Measurements from ENCODE around the gene ERGIC3. TPM values are rescaled to one million over a fixed set of nuclear protein-coding genes. Genes with fewer than 3 reads are reported as not detected.

Gene ERGIC3
- total RNA-seq, 5 donors from 2014 or later (not counting 1 experiment from before 2014, with no cell fraction given), result 135 to 180 (median 166) TPM

GRCh38 chr20:35555951-35556645, 14.2 kb downstream of the ERGIC3 start:
- peaks cover 30% of the 10 kb centered on the region for H3K36me3 Mint-ChIP-seq
- no peak overlapping the region for H3K4me3 Mint-ChIP-seq
- H3K9me3 Mint-ChIP-seq, result no peaks in the 10 kb centered on the region
- Histone ChIP-seq H3K9me3 (no peaks in the 10 kb centered on the region), H3K4me1 (ENCODE audit: control insufficient read depth in 1 of 2, extremely low read depth in 1 of 2, insufficient read depth in 2 of 2, low read length in 2 of 2) (no peaks in the 10 kb centered on the region), H3K27me3 (replicated peaks in 1 of 2; ENCODE audit: control insufficient read depth in 2 of 2, extremely low read depth in 1 of 2, insufficient read depth in 2 of 2, low read length in 1 of 2) (no peaks in the 10 kb centered on the region), H3K27ac (ENCODE audit: low read length) (no peak overlapping the region), H3K36me3 (ENCODE audit: control insufficient read depth in 2 of 2, extremely low read depth in 1 of 2, insufficient read depth in 1 of 2, low read length in 1 of 2) (peaks cover 17 to 47% of the 10 kb centered on the region in 2 donors), H3K4me3 (ENCODE audit: control insufficient read depth in 1 of 2, extremely low read depth in 1 of 2, low read length in 1 of 2) (no peak overlapping the region)
- H3K27me3 Mint-ChIP-seq, result no peaks in the 10 kb centered on the region
- ChIA-PET POLR2A (no interaction called here), CTCF (no interaction called here)
- no peak overlapping the region for H3K27ac Mint-ChIP-seq
- ATAC-seq (replicated peaks in 1 of 4) (no peak), DNase-seq (no peak)
- no peaks in the 10 kb centered on the region for H3K4me1 Mint-ChIP-seq
- 97% methylated on average over 13 of the region's 21 CpGs for WGBS (ENCODE audit: insufficient coverage)

DNA sequence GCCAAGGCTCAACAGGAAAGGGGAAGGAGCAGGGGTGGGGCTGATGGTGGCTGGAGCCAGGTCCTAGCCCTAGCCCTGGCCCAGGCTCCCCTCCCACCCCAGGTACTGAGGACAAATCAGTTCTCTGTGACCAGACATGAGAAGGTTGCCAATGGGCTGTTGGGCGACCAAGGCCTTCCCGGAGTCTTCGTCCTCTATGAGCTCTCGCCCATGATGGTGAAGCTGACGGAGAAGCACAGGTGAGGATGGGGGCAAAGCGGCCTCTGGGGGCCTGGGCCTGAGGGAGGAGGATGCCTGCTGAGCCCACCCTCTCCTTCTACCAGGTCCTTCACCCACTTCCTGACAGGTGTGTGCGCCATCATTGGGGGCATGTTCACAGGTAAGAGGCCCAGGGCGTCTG, 15.0 kb downstream of the ERGIC3 start:
- H3K4me1 Mint-ChIP-seq, result no peaks in the 10 kb centered on the region
- H3K9me3 Mint-ChIP-seq, result no peaks in the 10 kb centered on the region

DNA sequence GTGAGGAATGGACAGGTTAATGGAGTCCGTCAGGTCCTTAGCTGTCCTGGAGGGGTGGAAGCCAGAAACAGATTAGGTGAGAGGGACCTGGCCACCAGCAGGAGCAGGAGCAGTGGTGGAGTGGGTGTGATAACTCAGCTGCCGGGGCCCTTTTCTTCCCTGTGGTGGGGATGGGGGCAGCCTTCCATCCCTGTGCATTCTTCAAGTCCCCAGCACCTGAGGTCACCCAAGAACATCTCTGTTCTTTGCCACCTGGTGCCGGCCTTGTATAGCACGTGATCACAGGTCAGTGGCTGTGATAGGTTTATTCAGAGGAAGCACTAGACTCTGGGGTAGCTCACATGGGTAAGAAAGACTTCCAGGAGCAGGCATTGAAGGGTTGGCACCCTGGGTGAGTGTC, 16.6 kb downstream of the ERGIC3 start:
- 80% methylated on average over 2 of the region's 4 CpGs for WGBS (ENCODE audit: insufficient coverage)
- ChIA-PET POLR2A (no interaction called here), CTCF (no interaction called here)
- Mint-ChIP-seq H3K9me3 (no peaks in the 10 kb centered on the region), H3K4me1 (no peaks in the 10 kb centered on the region), H3K4me3 (no peak overlapping the region), H3K36me3 (peaks cover 30% of the 10 kb centered on the region), H3K27me3 (no peaks in the 10 kb centered on the region), H3K27ac (no peak overlapping the region)
- no peak overlapping the region for H3K4me3 ChIP-seq (ENCODE audit: control insufficient read depth in 1 of 2, extremely low read depth in 1 of 2, low read length in 1 of 2)
- H3K4me1 ChIP-seq (ENCODE audit: control insufficient read depth in 1 of 2, extremely low read depth in 1 of 2, insufficient read depth in 2 of 2, low read length in 2 of 2), result no peaks in the 10 kb centered on the region
- DNase-seq, result no peak
- no peaks in the 10 kb centered on the region for H3K9me3 ChIP-seq
- no peak overlapping the region for H3K27ac ChIP-seq (ENCODE audit: low read length)
- peaks cover 15 to 29% of the 10 kb centered on the region in 2 donors for H3K36me3 ChIP-seq (ENCODE audit: control insufficient read depth in 2 of 2, extremely low read depth in 1 of 2, insufficient read depth in 1 of 2, low read length in 1 of 2)
- ATAC-seq (replicated peaks in 1 of 4), result no peak
- peaks cover 0 to 3% of the 10 kb centered on the region in 2 experiments for H3K27me3 ChIP-seq (replicated peaks in 1 of 2; ENCODE audit: control insufficient read depth in 2 of 2, extremely low read depth in 1 of 2, insufficient read depth in 2 of 2, low read length in 1 of 2)

More for the DNA sequence above, 15.0 kb downstream of the ERGIC3 start:
- WGBS (ENCODE audit: insufficient coverage), result 93% methylated on average over 3 of the region's 8 CpGs
- ChIA-PET CTCF (no interaction called here), POLR2A (interaction anchor here in 1 of 2 donors (0.6 kb wide), 1 partner anchor 694 kb away, joined by 5 read pairs; no protein-coding TSS in a partner anchor)
- Histone ChIP-seq H3K4me1 (ENCODE audit: control insufficient read depth in 1 of 2, extremely low read depth in 1 of 2, insufficient read depth in 2 of 2, low read length in 2 of 2) (no peaks in the 10 kb centered on the region), H3K27ac (ENCODE audit: low read length) (no peak overlapping the region), H3K27me3 (replicated peaks in 1 of 2; ENCODE audit: control insufficient read depth in 2 of 2, extremely low read depth in 1 of 2, insufficient read depth in 2 of 2, low read length in 1 of 2) (no peaks in the 10 kb centered on the region), H3K36me3 (ENCODE audit: control insufficient read depth in 2 of 2, extremely low read depth in 1 of 2, insufficient read depth in 1 of 2, low read length in 1 of 2) (peaks cover 17 to 39% of the 10 kb centered on the region in 2 donors), H3K9me3 (no peaks in the 10 kb centered on the region), H3K4me3 (ENCODE audit: control insufficient read depth in 1 of 2, extremely low read depth in 1 of 2, low read length in 1 of 2) (no peak overlapping the region)
- Mint-ChIP-seq H3K36me3 (peaks cover 30% of the 10 kb centered on the region), H3K27me3 (no peaks in the 10 kb centered on the region), H3K4me3 (no peak overlapping the region), H3K27ac (no peak overlapping the region)
- no peak for DNase-seq
- no peak for ATAC-seq (replicated peaks in 1 of 4)

GRCh38 chr20:35559042-35559693, 17.3 kb downstream of the ERGIC3 start:
- Mint-ChIP-seq H3K4me1 (no peaks in the 10 kb centered on the region), H3K27ac (no peak overlapping the region), H3K36me3 (peaks cover 29% of the 10 kb centered on the region), H3K27me3 (peaks cover 0 to 2% of the 10 kb centered on the region in 2 donors), H3K4me3 (no peak overlapping the region), H3K9me3 (no peaks in the 10 kb centered on the region)
- H3K4me3 ChIP-seq (ENCODE audit: control insufficient read depth in 1 of 2, extremely low read depth in 1 of 2, low read length in 1 of 2), result no peak overlapping the region
- ChIA-PET CTCF (no interaction called here), POLR2A (no interaction called here)
- ATAC-seq (replicated peaks in 1 of 4) (no peak), DNase-seq (no peak)
- H3K27ac ChIP-seq (ENCODE audit: low read length), result no peak overlapping the region
- no peaks in the 10 kb centered on the region for H3K9me3 ChIP-seq
- no peaks in the 10 kb centered on the region for H3K4me1 ChIP-seq (ENCODE audit: control insufficient read depth in 1 of 2, extremely low read depth in 1 of 2, insufficient read depth in 2 of 2, low read length in 2 of 2)
- peaks cover 10 to 24% of the 10 kb centered on the region in 2 donors for H3K36me3 ChIP-seq (ENCODE audit: control insufficient read depth in 2 of 2, extremely low read depth in 1 of 2, insufficient read depth in 1 of 2, low read length in 1 of 2)
- WGBS (ENCODE audit: insufficient coverage), result 94% methylated on average over 18 of the region's 24 CpGs
- H3K27me3 ChIP-seq (replicated peaks in 1 of 2; ENCODE audit: control insufficient read depth in 2 of 2, extremely low read depth in 1 of 2, insufficient read depth in 2 of 2, low read length in 1 of 2), result peaks cover 0 to 3% of the 10 kb centered on the region in 2 experiments

DNA sequence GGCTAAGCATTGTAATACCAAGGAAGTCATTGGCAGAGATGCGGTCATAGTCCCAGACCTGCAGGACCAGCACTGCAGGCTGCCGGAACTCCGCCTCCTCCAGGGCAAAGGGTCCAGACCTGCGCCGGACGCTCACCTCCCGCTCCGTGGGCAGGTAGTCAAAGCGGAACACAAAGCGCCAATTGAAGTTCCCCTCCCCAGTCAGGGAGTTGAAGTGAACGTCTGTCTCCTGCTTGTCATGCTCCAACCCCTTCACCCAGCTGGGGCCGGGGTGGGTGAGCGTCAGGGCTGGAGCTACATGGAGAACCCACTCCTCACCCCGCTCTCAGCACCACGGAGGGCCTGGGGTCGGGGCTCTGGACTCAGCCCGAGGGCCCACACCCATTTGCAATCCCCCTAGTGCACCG, 18.2 kb downstream of the ERGIC3 start:
- H3K27me3 Mint-ChIP-seq, result peaks cover 0 to 2% of the 10 kb centered on the region in 2 donors
- WGBS (ENCODE audit: insufficient coverage), result 85% methylated on average over 10 of the region's 18 CpGs
- POLR2A ChIA-PET, result no interaction called here
- H3K4me1 Mint-ChIP-seq, result no peaks in the 10 kb centered on the region
- DNase-seq, result no peak
- CTCF ChIA-PET, result no interaction called here
- H3K4me1 ChIP-seq (ENCODE audit: control insufficient read depth in 1 of 2, extremely low read depth in 1 of 2, insufficient read depth in 2 of 2, low read length in 2 of 2), result no peaks in the 10 kb centered on the region
- no peak overlapping the region for H3K4me3 Mint-ChIP-seq
- no peaks in the 10 kb centered on the region for H3K9me3 ChIP-seq
- H3K4me3 ChIP-seq (ENCODE audit: control insufficient read depth in 1 of 2, extremely low read depth in 1 of 2, low read length in 1 of 2), result no peak overlapping the region
- H3K36me3 Mint-ChIP-seq, result peaks cover 20% of the 10 kb centered on the region
- H3K36me3 ChIP-seq (ENCODE audit: control insufficient read depth in 2 of 2, extremely low read depth in 1 of 2, insufficient read depth in 1 of 2, low read length in 1 of 2), result peaks cover 3 to 16% of the 10 kb centered on the region in 2 donors
- no peak for ATAC-seq (replicated peaks in 1 of 4)
- peaks cover 0 to 3% of the 10 kb centered on the region in 2 experiments for H3K27me3 ChIP-seq (replicated peaks in 1 of 2; ENCODE audit: control insufficient read depth in 2 of 2, extremely low read depth in 1 of 2, insufficient read depth in 2 of 2, low read length in 1 of 2)
- no peak overlapping the region for H3K27ac ChIP-seq (ENCODE audit: low read length)
- no peak overlapping the region for H3K27ac Mint-ChIP-seq
- H3K9me3 Mint-ChIP-seq, result no peaks in the 10 kb centered on the region

- ChIA-PET POLR2A (no interaction called here), CTCF (no interaction called here)
- Histone ChIP-seq H3K36me3 (ENCODE audit: control insufficient read depth in 2 of 2, extremely low read depth in 1 of 2, insufficient read depth in 1 of 2, low read length in 1 of 2) (peaks cover 0 to 14% of the 10 kb centered on the region in 2 donors), H3K27me3 (replicated peaks in 1 of 2; ENCODE audit: control insufficient read depth in 2 of 2, extremely low read depth in 1 of 2, insufficient read depth in 2 of 2, low read length in 1 of 2) (peaks cover 0 to 3% of the 10 kb centered on the region in 2 experiments), H3K27ac (ENCODE audit: low read length) (no peak overlapping the region), H3K4me3 (ENCODE audit: control insufficient read depth in 1 of 2, extremely low read depth in 1 of 2, low read length in 1 of 2) (no peak overlapping the region), H3K4me1 (ENCODE audit: control insufficient read depth in 1 of 2, extremely low read depth in 1 of 2, insufficient read depth in 2 of 2, low read length in 2 of 2) (no peaks in the 10 kb centered on the region), H3K9me3 (no peaks in the 10 kb centered on the region)
- Mint-ChIP-seq H3K4me1 (no peaks in the 10 kb centered on the region), H3K27ac (no peak overlapping the region), H3K27me3 (peaks cover 0 to 2% of the 10 kb centered on the region in 2 donors), H3K4me3 (no peak overlapping the region), H3K36me3 (peaks cover 17% of the 10 kb centered on the region), H3K9me3 (no peaks in the 10 kb centered on the region)
- ATAC-seq (replicated peaks in 1 of 4) (no peak), DNase-seq (no peak)
- WGBS (ENCODE audit: insufficient coverage), result 83% methylated on average over 8 of the region's 10 CpGs
Observed at GRCh38 chr20:35560541-35560940, 18.7 kb downstream of the ERGIC3 start.
